ENCODE results near the gene EXOC6B.

EXOC6B gene

DNA sequence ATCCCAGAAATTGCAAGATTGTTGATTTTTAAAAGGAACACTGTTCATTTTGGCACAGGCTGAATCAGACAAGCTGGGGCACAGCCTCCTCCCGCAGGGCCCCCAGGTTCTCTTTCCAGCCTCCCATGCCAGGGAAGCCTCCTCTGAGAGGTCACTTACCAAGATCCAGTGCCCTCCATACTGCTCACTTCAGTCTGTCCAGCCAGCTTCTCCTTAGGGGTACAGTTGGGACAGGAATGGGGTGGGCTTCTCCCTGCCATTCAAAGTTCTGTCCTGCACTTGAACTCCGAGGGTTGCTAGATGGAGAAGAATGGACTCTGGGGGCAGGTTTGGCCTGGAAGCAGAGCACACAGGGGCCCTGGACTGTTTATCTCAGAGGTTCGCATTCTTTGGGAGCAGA, 670.7 kb downstream of the EXOC6B start:
- DNase-seq, result no peak

DNA sequence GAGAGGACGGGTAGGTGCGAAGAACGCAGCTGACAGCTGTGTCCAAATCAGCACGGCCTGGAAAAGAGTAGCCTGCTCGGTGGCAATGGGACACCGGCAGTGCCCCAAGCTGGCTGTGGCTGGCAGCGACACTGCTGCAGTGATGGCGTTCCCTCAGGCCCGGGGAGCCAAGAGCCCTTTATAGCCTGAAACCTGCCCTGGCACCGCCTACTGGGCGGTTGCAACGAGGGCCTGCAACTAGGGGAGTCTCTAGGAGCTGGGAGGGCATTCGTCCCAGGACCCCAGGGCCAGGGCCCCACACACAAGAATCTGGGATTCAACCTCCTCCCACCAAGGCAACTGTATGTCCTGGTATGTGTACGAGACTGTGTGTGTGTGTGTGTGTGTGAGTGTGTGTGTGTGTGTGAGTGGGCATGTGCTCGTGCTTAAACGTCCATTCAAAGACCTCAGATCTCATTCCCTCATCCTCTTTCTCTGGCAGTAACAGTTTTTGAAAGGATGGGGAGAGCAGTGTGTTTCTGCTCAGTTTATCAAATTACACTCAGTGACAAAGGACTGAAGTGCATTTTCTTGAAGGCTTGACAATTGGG, 671.4 kb downstream of the EXOC6B start:
- no peak for DNase-seq

DNA sequence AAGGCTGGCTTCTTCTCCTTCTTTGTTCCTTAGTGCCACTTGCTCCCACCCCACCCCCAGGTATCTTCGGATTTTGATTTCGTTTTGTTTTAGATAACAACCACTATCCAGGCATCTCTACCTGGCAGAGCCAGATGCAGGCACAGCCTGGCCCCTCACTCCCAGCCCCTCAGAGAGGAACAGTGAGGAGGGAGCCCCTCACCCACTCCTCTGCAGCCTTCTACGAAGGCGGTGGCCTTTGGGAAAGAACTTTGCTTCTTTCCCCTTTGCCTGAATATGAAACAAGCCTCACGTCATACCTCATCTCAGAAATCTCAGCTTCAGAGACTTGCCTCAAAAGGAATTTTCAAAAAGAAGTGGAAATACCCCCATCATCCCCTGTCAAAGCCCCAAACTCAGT, 671.9 kb downstream of the EXOC6B start:
- no peak for DNase-seq

DNA sequence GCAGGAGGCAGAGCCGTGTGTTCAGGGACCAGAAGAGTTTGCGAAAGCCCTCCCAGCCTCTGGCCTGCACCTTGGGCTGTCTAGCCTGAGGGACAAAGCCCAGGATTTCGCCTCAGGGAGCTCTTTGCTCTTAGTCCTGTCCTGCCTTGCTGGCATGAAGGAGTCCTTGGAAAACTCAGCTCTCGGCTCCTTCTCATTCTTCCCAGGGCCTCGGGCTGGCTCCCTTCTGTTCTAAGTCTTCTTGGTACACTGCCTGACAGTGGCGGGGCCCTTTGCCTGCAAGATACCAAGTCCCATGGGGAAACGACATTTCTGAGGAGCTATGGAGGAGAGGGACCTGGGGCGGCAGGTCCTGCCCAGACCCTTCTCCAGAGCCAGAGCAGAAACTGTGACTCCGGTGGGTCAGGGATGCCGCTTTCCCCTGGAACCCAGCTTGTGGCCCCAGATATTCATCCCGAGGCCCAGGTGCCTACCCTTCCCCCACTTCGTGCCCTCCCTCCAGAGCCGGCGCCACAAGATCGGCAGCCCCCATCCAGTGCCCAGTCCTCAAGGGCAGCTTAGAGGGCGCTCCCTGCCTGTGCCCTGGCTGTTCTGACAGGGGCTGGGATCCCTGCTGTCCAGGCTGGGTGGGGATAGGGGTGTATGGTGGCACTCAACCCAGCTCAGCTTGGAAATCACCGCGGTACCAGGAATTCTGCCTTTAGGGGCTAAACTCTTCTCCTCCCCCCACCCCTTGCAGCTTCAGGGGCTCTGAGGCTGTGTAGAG, 672.6 kb downstream of the EXOC6B start:
- no peak for DNase-seq

DNA sequence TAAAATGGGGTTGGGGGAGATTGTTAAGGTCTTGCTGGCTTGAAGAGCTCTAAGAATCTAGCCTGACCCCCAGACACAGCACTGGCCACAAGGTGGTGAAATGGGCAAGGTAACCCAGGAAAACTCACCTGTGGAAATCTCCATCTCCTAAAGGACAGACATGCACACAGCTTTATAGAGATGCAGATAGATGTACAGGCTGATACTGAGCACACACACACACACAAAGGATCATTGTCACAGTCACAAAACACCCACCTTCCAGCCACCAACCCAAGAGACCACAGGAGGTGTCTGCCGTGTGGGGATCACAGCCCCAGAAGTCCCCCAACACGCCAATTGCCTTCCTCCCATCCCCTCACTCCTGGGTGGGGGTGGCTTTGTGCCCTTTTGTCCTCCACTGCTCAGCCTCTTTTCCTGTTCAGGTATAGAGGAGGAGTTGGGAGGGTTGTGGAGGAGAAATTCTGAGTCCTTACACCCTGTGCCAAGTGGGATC, 674.9 kb downstream of the EXOC6B start:
- DNase-seq, result no peak

DNA sequence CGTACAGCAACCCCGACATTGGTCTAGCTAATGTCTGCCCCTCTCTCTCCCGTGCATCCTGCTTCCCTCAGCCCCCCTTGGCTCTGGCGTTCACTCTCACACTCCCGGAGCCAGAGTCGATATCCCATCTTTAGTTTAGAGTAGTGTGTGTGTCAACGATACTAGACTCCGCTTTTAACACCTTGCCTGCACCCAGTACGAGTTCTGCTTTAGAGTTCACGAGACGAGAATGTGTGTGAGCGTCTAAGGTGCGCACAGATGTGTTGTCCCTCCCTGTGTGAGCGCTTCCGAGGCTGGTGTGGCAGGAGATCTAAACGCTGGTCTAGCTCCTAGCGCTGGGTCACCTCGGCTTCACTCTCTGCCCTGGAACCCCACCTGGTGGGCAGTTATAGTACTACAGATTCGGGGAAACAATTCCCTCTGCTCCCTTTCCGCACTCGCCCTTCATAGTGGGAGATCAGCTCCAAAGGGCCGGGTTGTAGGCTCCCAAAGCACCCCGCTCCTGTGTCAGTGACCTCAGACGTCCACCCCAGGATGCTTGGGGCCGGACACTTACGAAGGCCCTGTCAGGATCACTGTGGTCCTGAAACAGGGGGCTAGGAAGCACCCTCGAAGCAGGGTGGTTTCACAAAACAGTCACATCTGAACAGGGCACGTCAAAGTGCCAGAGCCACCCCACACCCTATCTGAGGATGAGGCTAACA, 675.5 kb downstream of the EXOC6B start:
- DNase-seq, result peak; percentile 67 to 74

DNA sequence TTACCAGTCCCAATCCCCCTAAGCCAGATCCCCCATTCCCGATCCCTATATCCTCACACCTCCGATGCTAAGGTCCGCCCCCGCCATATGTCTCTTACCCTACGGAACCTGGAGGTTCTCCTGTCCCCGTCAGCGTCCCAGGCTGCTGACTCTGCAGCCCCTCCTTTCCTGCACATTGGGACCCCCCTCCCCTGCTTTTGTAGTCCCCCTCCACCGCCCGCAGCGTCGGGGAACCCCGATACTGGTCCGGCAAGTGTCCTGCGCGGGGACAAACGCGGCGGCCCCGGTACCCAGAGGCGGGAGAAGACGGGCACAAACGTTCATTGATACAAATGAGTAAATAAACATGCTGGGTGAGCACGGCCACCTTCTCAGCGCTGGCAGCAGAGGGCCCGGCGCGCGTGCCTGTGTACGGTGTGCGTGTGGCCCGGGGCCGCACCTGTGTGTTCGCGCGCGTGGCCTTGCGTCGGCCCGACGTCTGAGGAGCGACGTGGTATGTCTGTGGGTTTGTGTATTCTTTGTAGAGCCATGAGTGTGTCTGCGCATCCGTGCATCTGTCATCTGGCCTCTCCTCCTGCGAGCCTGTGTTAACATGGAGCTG, 676.2 kb downstream of the EXOC6B start:
- no peak for DNase-seq

DNA sequence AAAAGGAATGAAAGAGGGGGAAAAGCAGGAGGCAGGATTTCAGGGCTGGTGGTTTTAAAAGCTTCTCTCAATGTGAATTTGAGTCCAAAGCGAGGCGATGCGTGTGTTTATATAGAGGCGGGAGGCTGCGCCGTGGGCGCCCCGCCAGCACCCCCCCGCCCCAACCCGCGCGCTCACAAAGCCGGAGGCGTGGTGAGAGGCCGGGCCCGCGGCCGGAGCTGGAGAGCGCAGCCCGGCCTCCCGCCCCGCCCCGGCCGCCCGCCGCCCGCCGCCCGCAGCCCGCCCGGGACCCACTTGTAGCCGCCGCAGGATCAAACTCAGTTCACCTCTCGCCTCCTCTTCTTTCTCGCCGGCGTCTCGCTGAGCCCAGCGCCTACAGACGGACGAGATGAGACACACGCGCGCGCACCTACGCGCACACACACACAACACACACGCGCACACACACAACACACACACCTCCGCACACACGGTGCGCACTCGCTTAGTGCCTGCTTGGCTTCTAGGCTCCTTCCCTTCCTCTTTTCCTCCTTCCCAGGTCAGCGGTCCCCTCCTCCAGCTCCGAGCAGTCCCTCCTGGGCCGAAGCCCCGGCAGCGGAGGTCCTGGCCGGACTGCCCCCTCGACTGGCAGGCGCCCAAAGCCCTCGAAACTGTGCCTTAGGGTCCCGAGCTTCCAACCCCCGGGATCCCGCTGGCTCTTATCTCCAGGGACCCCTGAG, 676.8 kb downstream of the EXOC6B start:
- peak in 1 of 2 experiments; percentile 27 for DNase-seq

DNA sequence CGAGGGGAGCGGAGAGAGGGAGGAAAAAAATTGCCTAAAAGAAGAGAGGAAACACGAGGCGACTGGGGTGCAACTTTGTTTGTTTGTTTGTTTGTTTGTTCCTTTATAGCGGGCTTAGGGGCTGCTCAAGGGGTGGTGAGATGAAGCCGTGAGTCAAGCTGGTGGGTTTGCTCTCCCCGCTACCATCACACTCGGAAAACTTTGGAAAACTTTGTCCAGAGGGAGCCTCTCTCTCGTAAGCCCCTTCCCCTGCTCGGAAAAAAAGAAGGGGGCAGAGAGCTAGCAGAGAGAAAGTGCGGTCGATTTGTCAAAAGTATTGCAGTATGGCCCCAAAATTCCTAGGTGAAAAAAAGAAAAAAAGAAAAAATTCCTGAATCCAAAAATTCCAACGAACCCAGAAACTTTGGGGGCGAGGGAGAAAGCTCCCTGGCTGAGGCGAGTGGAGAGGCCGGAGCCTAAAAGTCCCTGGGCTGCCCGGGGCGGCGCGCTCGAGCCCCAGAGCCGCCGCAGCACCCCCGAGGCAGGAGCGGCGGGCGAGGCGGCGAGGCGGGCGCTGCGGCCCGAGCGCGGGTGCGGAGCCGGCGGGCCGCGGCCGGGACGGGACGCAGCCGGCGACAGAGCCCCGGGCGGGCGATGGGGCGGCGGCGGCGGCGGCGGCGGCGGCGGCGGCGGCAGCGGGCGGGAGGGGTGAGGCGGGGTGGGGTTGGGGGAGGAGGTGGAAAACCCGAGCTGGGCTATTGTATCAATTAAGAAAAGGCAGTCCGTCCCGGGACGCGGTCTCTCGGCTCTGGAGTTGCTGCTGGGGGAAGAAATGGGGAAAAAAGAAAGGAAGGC, 677.6 kb downstream of the EXOC6B start:
- DNase-seq, result no peak

DNA sequence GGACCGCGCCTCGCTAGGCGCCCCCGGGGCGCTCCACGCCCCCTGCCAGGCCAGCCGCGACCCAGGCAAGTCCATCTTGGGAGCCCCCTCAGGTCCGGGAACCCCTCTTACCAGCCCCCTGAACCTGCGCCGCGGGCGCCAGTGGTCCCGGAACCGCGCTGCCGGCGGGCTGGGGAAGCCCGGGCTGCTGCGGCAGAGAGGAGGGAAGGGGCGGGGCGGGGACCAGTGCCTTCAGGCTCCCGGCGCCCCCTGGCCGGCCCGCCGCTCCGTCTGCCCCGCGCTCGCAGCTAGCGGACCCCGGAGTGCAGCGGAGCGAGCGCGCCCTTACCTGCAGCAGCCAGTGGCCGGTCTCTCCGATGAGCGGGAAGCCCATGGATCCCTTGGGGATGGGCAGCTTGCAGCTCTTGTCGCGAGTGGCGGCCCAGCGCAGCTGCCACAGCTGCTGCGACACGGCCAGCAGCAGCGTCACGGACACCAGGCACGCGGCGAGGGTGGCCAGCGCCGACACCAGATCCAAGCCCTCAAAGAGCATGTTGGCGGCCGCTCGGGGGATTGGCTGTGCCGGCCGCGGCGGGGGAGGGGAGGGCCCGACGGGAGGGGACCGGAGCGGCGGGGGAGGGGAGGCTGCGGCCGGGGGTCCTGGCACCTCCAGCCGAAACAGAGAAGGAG, 678.4 kb downstream of the EXOC6B start, which contains the start of gene CYP26B1:
Gene CYP26B1 (minus strand): TSS at position 560 of the 669 bp plus-strand sequence. CDS start 28 bp downstream, at position 532.
- DNase-seq, result no peak

DNA sequence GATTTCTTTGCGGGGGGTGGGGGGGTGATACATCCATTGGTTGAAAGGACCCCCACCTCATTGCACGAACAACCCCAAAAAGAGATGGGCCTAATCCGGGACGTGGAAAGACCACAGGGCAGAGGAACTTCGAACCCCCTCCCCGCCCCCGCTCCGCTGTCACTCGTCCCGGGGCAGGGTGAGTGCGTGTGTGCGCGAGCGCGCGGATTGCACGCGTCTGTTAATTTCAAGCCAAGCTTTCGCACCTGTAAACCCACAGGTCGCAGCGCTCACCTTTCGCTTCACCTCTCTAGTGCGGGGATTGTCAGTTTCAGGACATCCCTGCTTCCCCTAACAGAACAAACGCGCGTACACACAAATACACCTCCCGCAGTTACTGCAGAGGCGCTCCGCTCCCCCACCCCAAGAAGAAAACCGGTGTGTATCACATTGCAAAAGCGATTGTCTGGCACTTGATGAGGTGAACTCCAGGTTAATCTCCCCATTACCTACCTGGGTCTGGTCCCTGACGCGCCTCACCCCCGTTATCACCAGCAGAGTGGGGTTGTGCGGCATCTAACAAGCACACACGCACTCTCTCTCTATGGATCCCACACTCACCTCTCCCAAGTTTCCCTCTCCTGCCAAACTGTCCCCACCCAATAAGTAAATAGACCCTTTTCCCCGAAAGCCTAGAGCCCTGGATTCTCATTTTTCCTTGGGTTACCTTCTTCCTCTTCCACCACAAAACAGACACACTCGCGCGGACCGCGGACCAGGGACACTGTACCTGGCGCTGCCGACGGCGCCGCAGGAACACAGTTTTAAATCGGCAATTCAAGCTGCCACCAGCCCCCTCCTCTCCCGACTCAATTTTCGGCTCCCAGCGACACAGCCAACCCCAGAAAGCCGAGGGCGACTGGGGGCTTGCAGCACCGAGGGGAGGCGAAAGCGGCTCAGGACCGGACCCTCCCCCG, 679.2 kb downstream of the EXOC6B start:
- DNase-seq, result no peak

DNA sequence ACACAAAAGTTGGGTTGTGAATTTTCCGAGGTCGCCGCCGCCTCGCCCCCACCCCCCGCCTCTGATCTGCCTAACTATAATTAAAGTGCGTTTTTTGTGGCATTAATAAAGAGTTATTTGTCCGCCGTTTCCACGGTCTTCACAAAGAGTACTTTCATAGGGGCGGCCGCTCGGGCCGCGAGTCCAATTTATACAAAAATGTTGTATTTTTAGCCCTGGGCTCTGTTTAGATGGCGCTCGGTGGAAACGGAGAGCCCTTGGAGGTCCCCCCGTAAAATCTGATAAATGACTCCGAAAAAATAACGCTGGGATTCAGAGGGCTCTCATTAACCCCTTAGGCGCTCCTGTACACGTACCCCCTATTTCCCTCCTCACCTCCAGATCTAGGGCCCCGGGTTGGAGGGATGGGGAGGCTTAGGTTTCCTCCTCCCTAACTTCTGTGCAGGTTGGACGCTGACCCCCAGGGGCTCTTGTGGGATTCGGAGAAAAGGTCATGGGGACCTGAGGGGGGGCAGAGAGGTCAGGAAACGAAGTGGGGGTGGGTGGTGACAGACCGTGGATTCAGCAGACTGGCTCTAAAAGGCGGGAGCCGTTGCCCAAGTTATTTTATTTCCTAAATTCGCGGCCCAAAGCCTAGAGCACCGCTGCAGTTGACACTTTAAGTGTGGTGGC, 680.0 kb downstream of the EXOC6B start:
- no peak for DNase-seq

DNA sequence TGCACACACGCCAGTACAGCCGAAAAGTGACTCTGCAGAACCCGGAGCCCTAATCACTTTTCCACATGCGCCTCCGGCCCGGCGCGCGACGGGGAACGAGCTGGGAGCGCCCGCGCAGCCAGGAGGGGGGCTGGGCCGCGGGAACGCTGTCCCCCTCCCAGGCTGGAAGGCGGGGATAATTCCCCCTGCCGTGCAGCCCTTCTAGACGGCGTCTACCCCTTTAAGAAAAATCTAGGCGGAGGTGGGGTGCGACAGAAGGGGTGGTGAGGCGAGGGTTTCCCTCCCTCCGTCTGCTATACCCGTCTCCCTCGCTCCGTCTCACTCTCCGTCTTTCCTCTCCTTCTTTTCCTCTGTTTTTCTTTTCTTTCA, 680.6 kb downstream of the EXOC6B start:
- DNase-seq, result no peak

DNA sequence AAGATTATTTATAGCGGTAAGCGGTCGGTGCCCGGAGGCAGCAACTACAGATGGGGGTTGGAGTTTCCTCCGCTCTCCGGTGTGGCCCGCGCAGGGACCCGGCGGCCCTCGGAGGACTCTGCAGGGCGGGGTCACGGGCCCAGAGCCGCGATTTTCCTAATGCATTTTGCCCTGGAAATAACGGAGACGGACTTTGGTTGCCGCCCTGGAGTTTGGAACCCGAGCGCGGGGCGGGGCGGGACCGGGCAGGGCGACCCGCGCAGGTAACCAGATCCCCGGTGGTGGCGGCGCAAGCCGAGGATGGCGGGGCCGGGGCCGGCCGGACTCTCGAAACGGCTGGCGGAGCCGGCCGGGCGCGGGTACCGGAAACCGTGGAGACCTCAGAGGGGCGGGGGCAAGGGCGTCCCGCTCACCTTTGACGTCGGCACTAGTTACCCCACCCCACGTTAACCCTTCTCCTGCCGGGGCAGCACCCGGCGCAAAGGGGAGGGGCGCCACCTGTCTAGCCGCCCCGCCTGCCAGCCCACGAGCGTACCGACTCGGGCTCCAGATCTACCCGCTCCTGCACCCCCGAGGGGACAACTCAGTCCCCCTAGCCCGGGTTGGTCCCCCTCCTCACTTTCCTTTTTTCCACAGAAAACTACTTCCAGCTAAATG, 681.1 kb downstream of the EXOC6B start:
- no peak for DNase-seq

DNA sequence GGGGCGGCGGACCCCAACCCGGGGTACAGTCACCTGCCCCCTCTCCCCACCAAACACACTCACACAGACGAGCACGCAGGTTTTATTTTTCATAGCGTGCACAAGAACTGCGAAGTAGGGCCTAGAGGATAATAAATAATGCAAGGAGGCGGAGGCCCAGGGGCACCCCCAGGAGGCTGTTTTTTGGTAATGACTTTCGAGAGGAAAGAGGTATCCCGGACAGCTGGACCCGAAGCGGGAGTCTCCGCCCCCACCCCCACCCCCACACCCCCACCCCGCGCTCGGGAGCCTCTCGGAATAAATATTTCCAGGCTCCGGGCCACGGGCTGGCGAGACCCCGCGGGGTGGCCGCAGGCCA, 681.6 kb downstream of the EXOC6B start:
- no peak for DNase-seq

DNA sequence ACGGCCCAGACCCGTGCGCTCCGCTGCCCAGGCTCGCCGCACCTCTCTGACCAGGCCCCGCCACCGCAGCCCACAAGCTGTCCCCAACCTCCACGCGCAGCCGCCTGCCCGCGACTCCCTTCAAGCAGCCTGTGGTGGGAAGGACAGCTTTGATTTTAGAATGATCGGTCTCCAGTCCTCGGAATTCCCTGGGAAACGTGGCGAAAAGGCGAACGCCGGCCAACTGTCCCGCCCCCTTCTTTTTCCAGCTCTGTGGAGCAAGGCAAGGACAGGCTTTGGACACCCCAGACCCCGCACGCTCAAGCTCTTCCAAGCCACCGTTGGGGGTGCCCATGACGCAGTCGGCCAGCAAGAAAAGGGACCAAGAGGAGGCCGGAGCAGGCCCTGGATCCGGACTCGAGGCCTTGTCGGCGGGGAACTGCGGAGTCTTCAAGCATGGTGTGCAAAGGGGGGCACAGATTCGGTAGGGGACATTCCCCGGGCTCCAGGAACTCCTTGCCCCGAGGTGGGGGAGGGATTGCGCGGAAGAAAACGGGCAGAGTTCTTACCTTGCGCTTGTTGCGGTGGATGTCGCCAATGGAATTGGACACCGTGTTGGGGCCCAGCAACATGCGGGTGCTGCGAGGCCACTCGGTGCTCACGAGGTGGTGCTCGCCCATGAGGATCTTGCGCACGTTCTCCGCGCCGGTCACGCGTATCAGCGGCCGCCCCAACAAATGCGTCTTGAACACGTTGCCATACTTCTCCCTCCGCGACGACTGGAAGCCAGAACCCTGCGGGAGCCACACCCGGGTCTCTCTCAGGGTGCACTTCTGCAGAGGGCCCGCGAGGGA, 682.2 kb downstream of the EXOC6B start:
- no peak for DNase-seq

DNA sequence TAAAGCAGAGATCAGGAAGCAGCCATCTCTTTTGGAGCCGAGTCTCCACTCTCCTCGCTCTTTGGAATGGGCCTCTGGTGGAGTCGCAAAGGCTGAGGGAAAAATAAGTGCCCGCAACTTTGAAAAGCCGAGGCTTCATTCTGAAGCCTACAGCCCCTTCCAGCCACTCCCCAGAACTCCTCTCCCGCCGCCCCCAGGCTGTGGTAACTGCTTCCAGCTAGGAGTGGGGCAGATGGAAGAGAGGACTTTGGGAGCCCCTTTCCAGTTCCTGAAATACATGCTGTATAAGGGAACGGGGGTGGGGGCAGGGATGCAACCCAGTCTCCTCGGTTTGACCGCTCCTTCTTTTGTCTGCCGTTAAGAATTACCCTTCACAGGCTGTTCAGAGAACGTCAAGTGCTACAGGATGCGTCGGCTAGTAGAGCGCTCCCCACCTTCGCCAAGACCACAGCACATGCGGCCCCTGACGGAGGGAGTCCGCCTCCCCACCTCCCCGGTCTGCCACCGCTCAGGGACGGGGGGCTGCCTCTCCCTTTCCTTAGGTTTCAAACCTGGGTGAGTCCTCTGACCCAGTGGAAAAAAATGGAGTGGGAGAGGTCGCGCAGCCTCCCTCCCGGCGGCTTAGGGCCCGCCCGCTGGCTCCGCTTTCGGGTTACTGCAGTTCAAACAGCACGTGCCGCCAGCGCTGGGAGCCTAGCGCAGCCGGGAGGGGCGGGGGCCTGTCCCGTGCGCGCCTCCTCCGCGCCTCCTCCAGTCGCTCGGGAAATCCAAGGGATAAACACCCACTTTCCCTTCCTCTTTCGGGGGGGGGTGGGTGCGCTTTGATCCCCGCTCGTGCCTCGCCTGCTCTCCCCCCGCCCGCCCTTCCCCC, 683.0 kb downstream of the EXOC6B start:
- no peak for DNase-seq
